SK-N-MC (cell line): ENCODE data around the gene DPF3.
A peak's percentile ranks its signal among the peaks of the same experiment; 100 is the strongest.

Experiments
- DNase-seq: peaks from one replicate; pipeline ENCODE4 v3.0.0-alpha.2; 2011; ENCODE audit warnings: low read depth, low spot score
- H3K27ac ChIP-seq: fragments of 200-600 bp; sonication (generic); 2 replicates; pipeline ENCODE4 v1.5.1; 2016; ENCODE audit warnings: mixed run types
- H3K36me3 ChIP-seq: fragments of 200-600 bp; sonication (generic); 2 replicates; pipeline ENCODE4 v1.6.1; 2017; ENCODE audit warnings: antibody characterized with exemption, low read length, mixed read lengths; ENCODE audit not compliant: insufficient read depth
- H3K4me3 ChIP-seq: fragments of 200-600 bp; sonication (generic); 2 replicates; pipeline ENCODE4 v1.5.1; 2016
- H3K9ac ChIP-seq: fragments of 200-600 bp; sonication (generic); 2 replicates; pipeline ENCODE4 v1.8.0; 2017; ENCODE audit warnings: mixed run types, mixed read lengths; ENCODE audit not compliant: insufficient read length
- H3K9me3 ChIP-seq: fragments of 200-600 bp; sonication (generic); 2 replicates; pipeline ENCODE4 v1.6.1; 2017; ENCODE audit warnings: low read depth, mild to moderate bottlenecking, antibody characterized with exemption, low read length, moderate library complexity, mixed read lengths
- EZH2 ChIP-seq: fragments of 200-600 bp; sonication (generic); IDR thresholded peaks from one replicate; pipeline ENCODE4 v1.6.1; 2017; ENCODE audit warnings: antibody characterized with exemption
- FOXP2 ChIP-seq: optimal IDR thresholded peaks from 2 replicates; pipeline ENCODE3; 2011; ENCODE audit warnings: mild to moderate bottlenecking, moderate library complexity; ENCODE audit not compliant: insufficient read depth; ENCODE audit errors: extremely low read length, control extremely low read depth
- POLR2AphosphoS5 ChIP-seq: IDR thresholded peaks from 2 replicates; pipeline ENCODE4 v1.6.1; 2012; ENCODE audit warnings: mild to moderate bottlenecking, low read depth, low read length, borderline replicate concordance

The DPF3 gene

GRCh38 chr14:72736786-72737559, 156.9 kb downstream of the DPF3 start:
- Histone ChIP-seq H3K4me3 (peak overlapping the region; percentile 44), H3K36me3 (no peaks in the 10 kb centered on the region), H3K9ac (no peak overlapping the region), H3K9me3 (no peaks in the 10 kb centered on the region), H3K27ac (no peak overlapping the region)
- TF ChIP-seq POLR2AphosphoS5 = no peak
- peak; percentile 48 for TF ChIP-seq FOXP2
- DNase-seq = peak; percentile 10

GRCh38 chr14:72736308-72736707, 157.6 kb downstream of the DPF3 start:
- no peak overlapping the region for H3K4me3 ChIP-seq
- no peak for DNase-seq
- no peak overlapping the region for H3K9ac ChIP-seq
- no peak overlapping the region for H3K27ac ChIP-seq
- H3K36me3 ChIP-seq = no peaks in the 10 kb centered on the region
- no peaks in the 10 kb centered on the region for H3K9me3 ChIP-seq
- no peak for TF ChIP-seq POLR2AphosphoS5
- no peak for TF ChIP-seq EZH2
- TF ChIP-seq FOXP2 = no peak

- H3K27ac ChIP-seq = no peak overlapping the region
- H3K9me3 ChIP-seq = no peaks in the 10 kb centered on the region
- DNase-seq = no peak
- TF ChIP-seq POLR2AphosphoS5 = no peak
- H3K4me3 ChIP-seq = no peak overlapping the region
- no peak overlapping the region for H3K9ac ChIP-seq
- no peaks in the 10 kb centered on the region; the same call in 1 of the 2 replicates for H3K36me3 ChIP-seq
Measured at GRCh38 chr14:72732022-72732780, 161.7 kb downstream of the DPF3 start.

- Histone ChIP-seq H3K9ac (no peak overlapping the region), H3K36me3 (no peaks in the 10 kb centered on the region; the same call in 1 of the 2 replicates), H3K9me3 (no peaks in the 10 kb centered on the region), H3K4me3 (no peak overlapping the region), H3K27ac (no peak overlapping the region)
- no peak for DNase-seq
- no peak for TF ChIP-seq POLR2AphosphoS5
- TF ChIP-seq FOXP2 = no peak
- TF ChIP-seq EZH2 = no peak
Measured at GRCh38 chr14:72731252-72732020, 162.5 kb downstream of the DPF3 start.

GRCh38 chr14:72730468-72730867, 163.4 kb downstream of the DPF3 start:
- no peak overlapping the region for H3K4me3 ChIP-seq
- H3K27ac ChIP-seq = no peak overlapping the region
- no peaks in the 10 kb centered on the region; the same call in 1 of the 2 replicates for H3K36me3 ChIP-seq
- TF ChIP-seq EZH2 = no peak
- no peak for TF ChIP-seq POLR2AphosphoS5
- no peak for TF ChIP-seq FOXP2
- H3K9me3 ChIP-seq = no peaks in the 10 kb centered on the region
- no peak overlapping the region for H3K9ac ChIP-seq
- DNase-seq = no peak

GRCh38 chr14:72726444-72726843, 167.5 kb downstream of the DPF3 start:
- no peaks in the 10 kb centered on the region; the same call in 1 of the 2 replicates for H3K36me3 ChIP-seq
- TF ChIP-seq POLR2AphosphoS5 (no peak), FOXP2 (no peak), EZH2 (no peak)
- H3K9me3 ChIP-seq = no peaks in the 10 kb centered on the region
- H3K27ac ChIP-seq = no peak overlapping the region
- DNase-seq = no peak
- no peak overlapping the region for H3K9ac ChIP-seq
- no peak overlapping the region for H3K4me3 ChIP-seq

- no peak overlapping the region for H3K4me3 ChIP-seq
- TF ChIP-seq FOXP2 (no peak), EZH2 (no peak), POLR2AphosphoS5 (no peak)
- no peaks in the 10 kb centered on the region for H3K36me3 ChIP-seq
- H3K27ac ChIP-seq = no peak overlapping the region
- H3K9ac ChIP-seq = no peak overlapping the region
- no peak for DNase-seq
- H3K9me3 ChIP-seq = no peaks in the 10 kb centered on the region
Measured at GRCh38 chr14:72723858-72724530, 169.9 kb downstream of the DPF3 start.

- TF ChIP-seq FOXP2 (no peak), POLR2AphosphoS5 (no peak), EZH2 (no peak)
- Histone ChIP-seq H3K4me3 (no peak overlapping the region), H3K27ac (no peak overlapping the region), H3K9me3 (no peaks in the 10 kb centered on the region), H3K9ac (no peak overlapping the region), H3K36me3 (no peaks in the 10 kb centered on the region)
- no peak for DNase-seq
Measured at GRCh38 chr14:72722201-72722785, 171.6 kb downstream of the DPF3 start.
